K562 (cell line): ENCODE measurements around the gene TSTD2. TPM values are rescaled to one million over a fixed set of nuclear protein-coding genes. Genes with fewer than 3 reads are reported as not detected.

Experiments used
- CREB3 ChIP-seq: fragments of 450-650 bp; conservative IDR thresholded peaks from 2 replicates; pipeline ENCODE4 v1.6.1; 2016; ENCODE audit warnings: missing genetic modification characterization, low read depth, mild to moderate bottlenecking, missing compliant biosample characterization, moderate library complexity
- DPF2 ChIP-seq: fragments of 450-650 bp; IDR thresholded peaks from 2 replicates; pipeline ENCODE4 v1.6.1; 2016
- FOXA1 ChIP-seq: fragments of 450-650 bp; IDR thresholded peaks from 2 replicates; pipeline ENCODE4 v1.6.1; 2016; ENCODE audit warnings: mild to moderate bottlenecking, borderline replicate concordance
- FOXJ2 ChIP-seq: fragments of 200-800 bp; sonication (Bioruptor generic); IDR thresholded peaks from 2 replicates; pipeline ENCODE4 v1.6.1; 2016; ENCODE audit warnings: missing genetic modification characterization, missing compliant biosample characterization
- HLTF ChIP-seq: fragments of 450-650 bp; IDR thresholded peaks from 2 replicates; pipeline ENCODE4 v1.6.1; 2016
- HMBOX1 ChIP-seq: sonication (generic); IDR thresholded peaks from 2 replicates; pipeline ENCODE4 v1.6.1; 2016
- HMGXB4 ChIP-seq: sonication (generic); formaldehyde crosslinking; IDR thresholded peaks from 2 replicates; pipeline ENCODE4 v1.8.1; 2023; ENCODE audit warnings: mild to moderate bottlenecking, missing genetic modification reagents
- MBD2 ChIP-seq: sonication (generic); IDR thresholded peaks from 2 replicates; pipeline ENCODE4 v1.6.1; 2016; ENCODE audit warnings: low read depth, borderline replicate concordance
- NONO ChIP-seq, 2 experiments: fragments of 200-400 bp in 1 of 2; fragments of 450-650 bp in 1 of 2; formaldehyde crosslinking in 1 of 2; IDR thresholded peaks; 2 replicates each; pipeline ENCODE4 v1.6.1; 2017; ENCODE audit warnings: low read depth in 2 of 2, mild to moderate bottlenecking in 2 of 2, moderate library complexity in 2 of 2, low read length in 1 of 2
- NRF1 ChIP-seq, 2 experiments: fragments of 450-650 bp; IDR thresholded peaks in 1 of 2; conservative IDR thresholded peaks in 1 of 2; 2 replicates each; pipeline ENCODE4 v1.6.1; 2014; ENCODE audit warnings: mild to moderate bottlenecking in 2 of 2
- RB1 ChIP-seq: fragments of 450-650 bp; IDR thresholded peaks from 2 replicates; pipeline ENCODE4 v1.6.1; 2017; ENCODE audit warnings: low read depth, mild to moderate bottlenecking
- SMARCC2 ChIP-seq: fragments of 450-650 bp; IDR thresholded peaks from 2 replicates; pipeline ENCODE4 v1.6.1; 2017; ENCODE audit warnings: antibody characterized with exemption, moderate library complexity, mild to moderate bottlenecking, low read depth
- TCF15 ChIP-seq: fragments of 250-450 bp; sonication (Bioruptor Pico); IDR thresholded peaks from 2 replicates; pipeline ENCODE4 v1.8.0; 2022; ENCODE audit warnings: moderate library complexity, mild to moderate bottlenecking, inconsistent platforms
- TEAD4 ChIP-seq, 2 experiments: sonication (generic) in 1 of 2; formaldehyde crosslinking in 1 of 2; IDR thresholded peaks; 2 replicates each; pipeline versions ENCODE4 v1.6.1 to v1.8.0; 2012 to 2022; ENCODE audit warnings: borderline replicate concordance in 1 of 2, inconsistent platforms in 1 of 2, low read length in 1 of 2, mild to moderate bottlenecking in 1 of 2, missing genetic modification reagents in 1 of 2
- ZC3H4 ChIP-seq: sonication (generic); formaldehyde crosslinking; IDR thresholded peaks from 2 replicates; pipeline ENCODE4 v1.9.0; 2021; ENCODE audit warnings: missing genetic modification reagents, borderline replicate concordance
- ZFX ChIP-seq: sonication (generic); formaldehyde crosslinking; IDR thresholded peaks from 2 replicates; pipeline ENCODE4 v1.8.0; 2022; ENCODE audit warnings: mild to moderate bottlenecking, missing genetic modification reagents, moderate library complexity
- ZMIZ1 ChIP-seq, 2 experiments: fragments of 150-350 bp in 1 of 2; IDR thresholded peaks; 2 replicates each; pipeline ENCODE4 v1.6.1; 2012 to 2016; ENCODE audit warnings: low read depth in 2 of 2, low read length in 2 of 2, mild to moderate bottlenecking in 1 of 2, moderate library complexity in 1 of 2
- ZNF143 ChIP-seq: sonication (generic); formaldehyde crosslinking; IDR thresholded peaks from 2 replicates; pipeline ENCODE4 v1.9.0; 2022; ENCODE audit warnings: mild to moderate bottlenecking, missing genetic modification reagents
- ZNF3 ChIP-seq: fragments of 250-450 bp; sonication (Bioruptor Pico); IDR thresholded peaks from 2 replicates; pipeline ENCODE4 v1.5.0; 2021; ENCODE audit warnings: mild to moderate bottlenecking, moderate library complexity
- ZNF316 ChIP-seq: fragments of 450-650 bp; IDR thresholded peaks from 2 replicates; pipeline ENCODE4 v1.6.1; 2016
- polyA plus RNA-seq, 8 experiments: library from polyadenylated mRNA; depleted of rRNA in 4 of 8; stranded (reverse) in 5 of 8; unstranded in 3 of 8; fragments of >200 nt; fragmentation: Nextera tagmentation in 2 of 8; fragmentation: Illumina TruSeq in 1 of 8; extraction: Ambion mirVana in 2 of 8; extraction: Trizol in 1 of 8; gene quantifications; 2 replicates each; pipeline versions ENCODE4 v1.2.1 to v1.2.3, GENCODE V29; 2011 to 2014; ENCODE audit warnings: inconsistent platforms in 1 of 8, missing spikeins in 1 of 8
- total RNA-seq, 7 experiments: library from RNA; depleted of rRNA in 6 of 7; stranded (reverse); fragments of >200 nt in 6 of 7; fragmentation: Illumina TruSeq in 2 of 7; extraction: Trizol in 2 of 7; gene quantifications; 2 replicates each; pipeline versions ENCODE4 v1.2.1 to v1.2.3, GENCODE V29; 2011 to 2021; ENCODE audit warnings: low replicate concordance in 1 of 7

Gene TSTD2
- total and polyA plus RNA-seq, 9 of the 15 experiments (the other 6 are each of a cell fraction or from before 2014, with no cell fraction given), result 10.1 to 36.7 (median 19.0) TPM

- TF ChIP-seq TCF15 (CRISPR knock-in tag) (no peak), NRF1 (conservative IDR thresholded peaks at IDR 0.05 in 1 of 2, IDR thresholded peaks at IDR 0.05 in 1 of 2) (no peak), DPF2 (peak; percentile 85), HLTF (no peak), ZNF3 (CRISPR knock-in tag) (no peak), ZNF316 (0 out of 2 replicates have a peak, but pooled peaks have one; percentile 5), CREB3 (tag) (0 out of 2 replicates have a peak, but pooled peaks have one; percentile 47), NONO (IDR thresholded peaks at IDR 0.05; ENCODE audit: low read depth in 2 of 2, low read length in 1 of 2) (no peak), MBD2 (no peak), FOXA1 (no peak), HMGXB4 (CRISPR knock-in tag) (peak; percentile 40; the same call in 1 of the 2 replicates), SMARCC2 (0 out of 2 replicates have a peak, but pooled peaks have one; percentile 60), ZC3H4 (peak; percentile 76; the same call in 1 of the 2 replicates), ZNF143 (no peak), TEAD4 (IDR thresholded peaks at IDR 0.05; ENCODE audit: low read length) (no peak; the same call in 1 of the 2 replicates), TEAD4 (CRISPR knock-in tag; IDR thresholded peaks at IDR 0.05; ENCODE audit: borderline replicate concordance) (no peak), FOXJ2 (tag) (peak; percentile 50), ZMIZ1 (IDR thresholded peaks at IDR 0.05; ENCODE audit: low read depth in 2 of 2, low read length in 2 of 2) (0 out of 4 replicates have a peak, but pooled peaks of 1 of the 2 experiments have one; percentile 13), HMBOX1 (no peak), RB1 (no peak), ZFX (no peak)
These were observed 752 bp downstream of the TSTD2 start (continued) for GRCh38 chr9:97632248-97632984.
